ENCODE results near the gene NSD2. TPM values are rescaled to one million over a fixed set of nuclear protein-coding genes. Genes with fewer than 3 reads are reported as not detected.

NSD2 gene
- polyA plus RNA-seq, 1 donor from 2014 or later: 51.6 TPM

- Histone ChIP-seq H3K9ac (ENCODE audit: low read length) (peak overlapping the region; percentile 94), H3K4me2 (ENCODE audit: low read length) (peak overlapping the region; percentile 56), H3K9me3 (ENCODE audit: low read length) (no peaks in the 10 kb centered on the region), H3K9me2 (ENCODE audit: insufficient read depth, low read length) (no peaks in the 10 kb centered on the region), H2AFZ (ENCODE audit: low read depth, low read length) (no peak overlapping the region), H4K20me1 (ENCODE audit: insufficient read depth) (no peaks in the 10 kb centered on the region), H3K4me3 (ENCODE audit: low read length) (peak overlapping the region; percentile 96), H3F3A (ENCODE audit: insufficient read depth, low read length, poor library complexity, severe bottlenecking) (peaks cover 6% of the 10 kb centered on the region), H3K27me3 (ENCODE audit: insufficient read depth, low read depth, low read length) (no peaks in the 10 kb centered on the region), H3K79me2 (replicated peaks; ENCODE audit: insufficient read depth, low read length) (peaks cover 54% of the 10 kb centered on the region), H3K36me3 (ENCODE audit: insufficient read depth, low read length) (no peaks in the 10 kb centered on the region), H3K27ac (ENCODE audit: low read length) (no peak overlapping the region)
- TF ChIP-seq EZH2 (IDR thresholded peaks at IDR 0.05; ENCODE audit: borderline replicate concordance, insufficient read depth, low read length, poor library complexity, severe bottlenecking) (no peak), MXI1 (conservative IDR thresholded peaks at IDR 0.05; ENCODE audit: poor library complexity, severe bottlenecking) (no peak), TAF1 (IDR thresholded peaks at IDR 0.05; ENCODE audit: low read depth) (no peak), SMC3 (conservative IDR thresholded peaks at IDR 0.05; ENCODE audit: poor library complexity) (no peak), CTCF (IDR thresholded peaks at IDR 0.05; ENCODE audit: poor library complexity, severe bottlenecking) (no peak), EP300 (conservative IDR thresholded peaks at IDR 0.05; ENCODE audit: poor library complexity, severe bottlenecking) (no peak), RAD21 (conservative IDR thresholded peaks at IDR 0.05) (no peak), POLR2AphosphoS5 (IDR thresholded peaks at IDR 0.05) (no peak)
- TF ChIP-seq, protein P1, sequence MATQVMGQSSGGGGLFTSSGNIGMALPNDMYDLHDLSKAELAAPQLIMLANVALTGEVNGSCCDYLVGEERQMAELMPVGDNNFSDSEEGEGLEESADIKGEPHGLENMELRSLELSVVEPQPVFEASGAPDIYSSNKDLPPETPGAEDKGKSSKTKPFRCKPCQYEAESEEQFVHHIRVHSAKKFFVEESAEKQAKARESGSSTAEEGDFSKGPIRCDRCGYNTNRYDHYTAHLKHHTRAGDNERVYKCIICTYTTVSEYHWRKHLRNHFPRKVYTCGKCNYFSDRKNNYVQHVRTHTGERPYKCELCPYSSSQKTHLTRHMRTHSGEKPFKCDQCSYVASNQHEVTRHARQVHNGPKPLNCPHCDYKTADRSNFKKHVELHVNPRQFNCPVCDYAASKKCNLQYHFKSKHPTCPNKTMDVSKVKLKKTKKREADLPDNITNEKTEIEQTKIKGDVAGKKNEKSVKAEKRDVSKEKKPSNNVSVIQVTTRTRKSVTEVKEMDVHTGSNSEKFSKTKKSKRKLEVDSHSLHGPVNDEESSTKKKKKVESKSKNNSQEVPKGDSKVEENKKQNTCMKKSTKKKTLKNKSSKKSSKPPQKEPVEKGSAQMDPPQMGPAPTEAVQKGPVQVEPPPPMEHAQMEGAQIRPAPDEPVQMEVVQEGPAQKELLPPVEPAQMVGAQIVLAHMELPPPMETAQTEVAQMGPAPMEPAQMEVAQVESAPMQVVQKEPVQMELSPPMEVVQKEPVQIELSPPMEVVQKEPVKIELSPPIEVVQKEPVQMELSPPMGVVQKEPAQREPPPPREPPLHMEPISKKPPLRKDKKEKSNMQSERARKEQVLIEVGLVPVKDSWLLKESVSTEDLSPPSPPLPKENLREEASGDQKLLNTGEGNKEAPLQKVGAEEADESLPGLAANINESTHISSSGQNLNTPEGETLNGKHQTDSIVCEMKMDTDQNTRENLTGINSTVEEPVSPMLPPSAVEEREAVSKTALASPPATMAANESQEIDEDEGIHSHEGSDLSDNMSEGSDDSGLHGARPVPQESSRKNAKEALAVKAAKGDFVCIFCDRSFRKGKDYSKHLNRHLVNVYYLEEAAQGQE (IDR thresholded peaks at IDR 0.05; ENCODE audit: borderline replicate concordance): no peak
Observed at GRCh38 chr4:2006956-2007653, 135.9 kb downstream of the NSD2 start.

DNA sequence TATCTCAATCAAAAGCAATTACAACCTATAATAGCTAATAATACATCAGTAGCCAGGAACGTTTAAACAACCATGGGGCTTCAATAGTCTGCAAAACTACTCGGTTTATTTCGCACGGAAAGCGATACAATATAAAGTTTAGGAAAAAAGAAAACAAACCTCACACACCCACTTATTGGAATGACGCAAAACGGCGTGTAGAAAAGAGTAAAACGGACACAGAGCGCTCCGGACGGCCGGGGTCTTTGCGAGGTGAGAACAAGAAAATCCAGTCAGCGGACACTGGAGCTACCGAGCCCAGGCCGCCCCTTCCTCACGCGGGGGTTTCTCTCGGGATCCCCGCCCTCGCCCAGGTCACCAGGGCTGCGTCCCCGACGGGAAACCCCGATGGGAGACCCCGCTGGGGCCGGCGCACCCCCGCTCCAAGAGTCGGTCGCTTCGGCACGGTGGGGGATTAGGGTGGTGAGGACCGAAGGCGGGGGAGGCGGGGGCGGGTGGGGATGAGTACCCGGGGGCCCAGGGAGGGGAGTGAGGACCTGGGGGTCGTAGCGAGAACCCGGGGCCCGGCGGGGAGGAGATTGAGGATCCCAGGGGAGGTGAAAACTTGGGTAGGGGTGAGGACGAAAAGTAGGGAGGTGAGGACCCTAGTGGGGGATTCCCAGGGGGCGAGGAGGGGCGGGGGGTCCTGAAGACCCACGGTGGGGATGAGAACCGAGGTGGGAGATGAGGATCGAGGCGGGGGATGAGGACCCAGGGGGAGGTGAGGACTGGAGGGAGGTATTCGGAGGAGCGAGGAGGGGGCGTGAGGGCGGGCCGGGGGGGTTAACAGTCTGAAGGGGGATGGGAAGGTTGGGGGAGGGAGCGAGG, 136.8 kb downstream of the NSD2 start:
- Histone ChIP-seq H3K4me2 (ENCODE audit: low read length) (peak overlapping the region; percentile 56), H3K9ac (ENCODE audit: low read length) (peak overlapping the region; percentile 94), H3K9me2 (ENCODE audit: insufficient read depth, low read length) (no peaks in the 10 kb centered on the region), H2AFZ (ENCODE audit: low read depth, low read length) (peak overlapping the region; percentile 75), H3F3A (ENCODE audit: insufficient read depth, low read length, poor library complexity, severe bottlenecking) (peaks cover 6% of the 10 kb centered on the region), H3K27me3 (ENCODE audit: insufficient read depth, low read depth, low read length) (no peaks in the 10 kb centered on the region), H3K4me3 (ENCODE audit: low read length) (peak overlapping the region; percentile 96), H4K20me1 (ENCODE audit: insufficient read depth) (no peaks in the 10 kb centered on the region), H3K79me2 (replicated peaks; ENCODE audit: insufficient read depth, low read length) (peaks cover 46% of the 10 kb centered on the region), H3K36me3 (ENCODE audit: insufficient read depth, low read length) (no peaks in the 10 kb centered on the region), H3K27ac (ENCODE audit: low read length) (peak overlapping the region; percentile 96), H3K9me3 (ENCODE audit: low read length) (no peaks in the 10 kb centered on the region)
- peak; percentile 25 for TF ChIP-seq MXI1 (conservative IDR thresholded peaks at IDR 0.05; ENCODE audit: poor library complexity, severe bottlenecking)
- no peak for TF ChIP-seq CTCF (IDR thresholded peaks at IDR 0.05; ENCODE audit: poor library complexity, severe bottlenecking)
- TF ChIP-seq EZH2 (IDR thresholded peaks at IDR 0.05; ENCODE audit: borderline replicate concordance, insufficient read depth, low read length, poor library complexity, severe bottlenecking): no peak
- TF ChIP-seq, protein P1 (IDR thresholded peaks at IDR 0.05; ENCODE audit: borderline replicate concordance): no peak
- TF ChIP-seq EP300 (conservative IDR thresholded peaks at IDR 0.05; ENCODE audit: poor library complexity, severe bottlenecking): no peak
